HG03354 (cell line): Measurements from ENCODE around the gene PHACTR3.
"Not testable (repeated sequence)": the region's sequence is repeated elsewhere in the genome, so short reads cannot be mapped to it uniquely, and the experiment has no call there.

Experiments used
- ATAC-seq: cut with Tn5 transposase; IDR thresholded peaks from one replicate; pipeline ENCODE4 v1.9.1; 2021; ENCODE audit warnings: mild to moderate bottlenecking; ENCODE audit not compliant: unreplicated experiment, poor library complexity, severe bottlenecking

Gene PHACTR3

GRCh38 chr20:59603781-59604541 is at the start of gene PHACTR3:
Gene PHACTR3, plus strand, starts transcription at chr20:59604540. Its CDS starts 475 bp downstream, at chr20:59605015.
- ATAC-seq: no peak

DNA sequence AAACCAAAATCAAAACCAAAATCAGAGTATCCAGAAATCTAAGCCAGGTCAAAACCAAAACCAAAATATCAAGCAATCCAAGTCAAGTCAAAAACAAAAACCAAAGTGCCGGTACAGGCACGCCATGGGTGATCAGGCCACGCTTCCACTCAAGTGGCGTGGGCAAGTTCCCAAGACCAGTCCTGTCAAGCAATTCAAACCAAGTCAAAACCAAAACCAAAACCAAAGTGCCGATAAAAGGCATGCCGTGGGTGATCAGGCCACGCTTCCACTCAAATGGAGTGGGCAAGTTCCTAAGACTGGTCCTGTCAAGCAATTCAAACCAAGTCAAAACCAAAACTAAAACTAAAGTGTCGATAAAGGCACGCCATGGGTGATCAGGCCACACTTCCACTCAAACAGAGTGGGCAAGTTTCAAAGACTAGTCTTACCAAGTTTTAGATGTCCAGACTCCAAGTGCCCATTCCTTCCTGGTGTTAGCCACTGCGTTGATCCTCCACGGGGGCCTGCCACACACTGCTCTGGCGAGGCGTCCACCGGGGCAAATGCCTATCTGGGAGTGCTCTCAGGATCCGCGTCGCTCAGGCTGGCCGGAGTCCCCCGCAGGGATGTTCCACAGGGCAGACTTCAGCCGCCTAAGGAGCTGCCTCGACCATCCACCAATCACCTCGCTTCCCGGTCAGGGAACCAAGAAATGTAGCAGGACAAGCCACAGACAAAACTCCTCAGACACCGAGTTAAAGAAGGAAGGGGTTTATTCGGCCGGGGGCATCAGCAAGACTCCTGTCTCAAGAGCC is 46.4 kb upstream of the PHACTR3 start:
- ATAC-seq: not testable (repeated sequence)

DNA sequence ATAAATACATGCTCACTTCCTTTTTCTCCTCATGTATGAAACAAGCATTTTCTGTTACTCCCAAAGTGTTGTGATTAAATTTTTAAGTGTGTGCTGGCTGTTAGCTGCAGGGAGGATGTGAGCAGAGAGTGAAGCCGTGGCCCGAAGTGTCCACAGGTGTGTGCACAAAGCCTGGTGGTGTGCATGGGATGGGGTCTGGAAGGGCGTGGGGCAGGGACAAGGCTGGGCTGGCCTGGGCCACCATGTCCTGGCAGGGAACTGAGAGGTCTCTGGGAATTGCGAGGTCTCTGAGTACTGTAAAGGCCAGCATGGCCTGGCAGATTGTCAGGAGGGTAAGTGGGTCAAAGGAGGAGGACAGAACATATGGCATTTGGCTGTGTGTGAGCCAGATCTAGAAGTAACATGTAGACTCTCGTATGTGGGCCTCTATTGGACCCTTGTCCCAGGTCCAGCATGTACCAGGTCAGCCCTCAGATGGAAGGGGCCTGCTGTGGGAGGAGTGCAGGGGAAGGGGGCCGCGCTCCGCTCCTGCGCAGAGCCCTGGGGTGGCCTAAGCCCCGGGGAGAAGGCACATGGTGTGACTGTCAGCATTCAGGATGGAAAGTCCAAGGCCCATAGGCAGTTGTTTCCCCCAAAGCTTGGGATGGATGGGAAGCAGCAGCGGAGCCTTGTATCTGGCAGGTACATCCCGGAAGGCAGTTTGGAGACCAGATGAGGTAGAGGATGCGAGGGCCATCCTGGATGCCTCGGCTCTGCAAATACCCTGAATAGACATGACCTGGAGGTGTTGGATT is 45.1 kb upstream of the PHACTR3 start:
- no peak for ATAC-seq

DNA sequence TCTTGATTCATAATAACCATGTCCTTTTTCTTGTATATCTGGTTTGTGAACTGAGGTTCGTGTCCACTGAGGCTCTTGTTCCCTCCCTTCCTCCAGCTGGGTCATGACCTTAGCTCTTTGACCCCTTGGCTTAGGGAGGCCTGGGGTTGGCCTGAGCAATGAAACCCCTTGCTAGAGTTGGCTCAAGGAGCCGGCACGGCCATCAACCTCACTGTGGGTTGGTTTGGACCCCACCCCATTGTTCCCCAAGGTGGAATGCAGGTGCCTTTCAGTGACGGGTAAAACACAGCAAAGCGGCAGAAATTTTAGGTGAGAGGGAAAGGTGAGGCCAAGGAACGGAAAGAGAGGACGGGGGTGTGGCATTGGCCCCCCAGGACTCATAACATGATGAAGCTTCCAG is 44.5 kb upstream of the PHACTR3 start:
- no peak for ATAC-seq

GRCh38 chr20:59560588-59561227 is 43.6 kb upstream of the PHACTR3 start:
- no peak for ATAC-seq

DNA sequence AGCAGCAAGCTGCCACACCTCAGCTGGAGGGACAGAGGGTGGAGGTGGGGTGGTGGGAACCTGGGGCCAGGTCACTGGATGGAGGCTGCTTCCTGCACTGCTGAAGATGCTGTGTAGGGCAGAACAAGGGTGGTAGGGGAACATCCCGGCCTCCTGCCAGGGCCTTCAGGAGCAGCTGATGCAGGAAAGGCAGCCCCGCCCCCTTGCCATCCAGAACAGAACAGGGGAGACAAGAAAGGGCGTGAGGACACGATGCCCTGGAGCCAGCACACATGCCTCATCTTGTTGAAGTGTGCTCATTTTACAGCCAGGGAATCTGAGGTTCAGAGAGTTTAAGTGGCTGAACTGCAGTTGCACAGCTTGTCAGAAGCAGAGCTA is 43.1 kb upstream of the PHACTR3 start:
- no peak for ATAC-seq

- no peak for ATAC-seq
Measured at GRCh38 chr20:59561614-59562277, 42.6 kb upstream of the PHACTR3 start.

- ATAC-seq: no peak
Measured at GRCh38 chr20:59564171-59564570, 40.2 kb upstream of the PHACTR3 start.

GRCh38 chr20:59564943-59565342 is 39.4 kb upstream of the PHACTR3 start:
- ATAC-seq: no peak

DNA sequence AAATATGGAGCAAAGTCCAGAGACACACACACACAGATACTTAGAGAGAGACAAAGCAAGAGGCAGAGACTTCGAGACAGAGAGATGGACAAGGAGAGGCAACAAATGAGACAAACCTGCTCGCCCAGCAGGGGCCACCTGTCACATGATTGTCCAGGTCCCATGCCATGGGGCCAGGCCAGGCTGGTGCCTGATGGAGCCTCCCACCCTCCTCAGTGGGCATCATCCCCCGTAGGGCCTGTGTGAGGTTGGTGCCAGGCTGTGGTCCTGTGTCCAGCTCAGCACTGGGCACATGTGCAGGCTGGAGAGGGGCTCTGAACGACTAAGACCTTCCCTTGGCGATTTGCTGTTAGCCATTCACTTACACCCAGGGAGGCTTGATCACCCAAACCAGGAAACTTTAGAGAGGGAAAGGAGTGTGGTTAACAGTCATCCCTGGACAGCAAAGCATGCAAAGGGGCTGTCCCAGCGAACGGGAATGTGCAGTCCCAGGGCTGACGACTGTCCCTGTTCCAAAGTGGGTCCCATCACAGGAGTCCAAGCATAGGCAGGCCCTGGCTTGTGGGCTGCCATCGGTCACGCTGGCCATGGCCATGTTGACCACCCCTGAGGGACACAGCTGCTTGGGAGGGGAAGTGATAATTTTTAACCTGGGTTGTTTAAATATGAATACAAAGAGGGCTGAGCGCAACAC is 38.4 kb upstream of the PHACTR3 start:
- ATAC-seq: no peak

GRCh38 chr20:59566631-59567524 is 37.5 kb upstream of the PHACTR3 start:
- no peak for ATAC-seq

DNA sequence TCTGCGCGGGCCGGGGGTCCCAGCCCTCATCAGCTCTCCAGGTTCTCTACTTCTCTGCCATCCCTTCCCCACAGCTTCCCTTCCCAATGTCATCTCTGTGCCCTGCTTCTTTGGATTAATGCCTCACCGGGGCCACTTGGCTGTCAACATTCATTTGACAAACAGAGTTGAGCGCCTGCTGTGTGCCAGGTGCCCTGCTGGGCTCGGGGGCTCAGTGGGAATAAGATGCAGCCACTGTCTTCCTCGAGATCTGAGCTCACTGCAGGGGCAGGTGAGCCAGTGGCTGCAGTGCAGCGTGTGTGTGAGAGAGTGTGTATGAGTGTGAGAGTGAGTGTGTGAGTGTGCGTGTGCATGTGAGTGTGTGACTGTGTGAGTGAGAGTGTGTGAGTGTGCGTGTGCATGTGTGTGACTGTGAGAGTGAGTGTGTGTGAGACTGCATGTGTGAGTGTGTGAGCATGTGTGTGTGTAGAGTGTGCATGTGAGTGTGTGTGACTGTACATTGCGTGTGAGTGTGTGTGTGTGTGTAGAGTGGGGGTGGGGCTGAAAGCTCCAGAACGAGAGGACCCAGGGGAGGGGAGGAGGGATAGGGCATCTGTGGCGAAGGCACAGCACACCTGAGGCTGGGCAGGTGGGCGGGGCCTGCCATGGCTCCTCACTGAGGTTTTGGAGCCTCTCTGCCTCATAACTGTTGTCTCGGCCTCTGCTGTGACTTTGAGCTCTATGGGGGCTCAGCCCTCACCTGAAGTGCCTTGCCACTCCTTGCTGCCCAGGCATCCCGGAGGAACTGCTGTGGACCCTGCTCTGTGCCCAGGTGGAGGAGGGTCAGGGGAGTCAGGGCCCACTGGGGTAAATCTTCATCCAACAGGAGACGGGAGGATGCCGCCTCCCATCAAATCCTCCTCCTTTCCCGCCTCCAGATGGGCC is 36.5 kb upstream of the PHACTR3 start:
- ATAC-seq: no peak

DNA sequence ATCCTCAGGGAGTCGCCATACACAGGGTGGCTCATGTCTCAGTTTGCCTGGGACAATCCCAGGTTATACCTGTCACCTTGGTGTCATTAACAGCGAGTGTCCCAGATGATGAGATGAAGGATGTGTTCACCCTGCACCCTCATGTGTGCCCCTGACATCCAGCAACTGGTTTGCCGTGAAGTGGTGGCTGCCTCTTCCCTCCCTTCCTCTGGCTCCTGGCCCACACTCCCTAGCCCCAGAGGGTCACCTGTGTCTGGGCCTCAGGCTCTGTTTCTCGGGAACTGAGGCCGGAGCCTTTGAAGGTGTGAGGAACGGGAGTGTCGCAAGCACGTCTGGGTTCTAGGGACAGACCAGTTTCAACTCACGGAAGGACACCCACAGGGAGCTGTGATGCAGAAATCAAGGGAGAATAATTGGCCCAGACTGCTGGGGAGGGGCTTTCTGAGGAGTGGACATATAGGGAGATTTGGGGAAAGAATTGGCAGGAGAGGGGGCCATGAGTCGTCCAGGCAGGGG is 35.8 kb upstream of the PHACTR3 start:
- ATAC-seq: no peak

GRCh38 chr20:59569305-59569704 is 35.0 kb upstream of the PHACTR3 start:
- no peak for ATAC-seq

- ATAC-seq: no peak
Measured at GRCh38 chr20:59571151-59571550, 33.2 kb upstream of the PHACTR3 start.

DNA sequence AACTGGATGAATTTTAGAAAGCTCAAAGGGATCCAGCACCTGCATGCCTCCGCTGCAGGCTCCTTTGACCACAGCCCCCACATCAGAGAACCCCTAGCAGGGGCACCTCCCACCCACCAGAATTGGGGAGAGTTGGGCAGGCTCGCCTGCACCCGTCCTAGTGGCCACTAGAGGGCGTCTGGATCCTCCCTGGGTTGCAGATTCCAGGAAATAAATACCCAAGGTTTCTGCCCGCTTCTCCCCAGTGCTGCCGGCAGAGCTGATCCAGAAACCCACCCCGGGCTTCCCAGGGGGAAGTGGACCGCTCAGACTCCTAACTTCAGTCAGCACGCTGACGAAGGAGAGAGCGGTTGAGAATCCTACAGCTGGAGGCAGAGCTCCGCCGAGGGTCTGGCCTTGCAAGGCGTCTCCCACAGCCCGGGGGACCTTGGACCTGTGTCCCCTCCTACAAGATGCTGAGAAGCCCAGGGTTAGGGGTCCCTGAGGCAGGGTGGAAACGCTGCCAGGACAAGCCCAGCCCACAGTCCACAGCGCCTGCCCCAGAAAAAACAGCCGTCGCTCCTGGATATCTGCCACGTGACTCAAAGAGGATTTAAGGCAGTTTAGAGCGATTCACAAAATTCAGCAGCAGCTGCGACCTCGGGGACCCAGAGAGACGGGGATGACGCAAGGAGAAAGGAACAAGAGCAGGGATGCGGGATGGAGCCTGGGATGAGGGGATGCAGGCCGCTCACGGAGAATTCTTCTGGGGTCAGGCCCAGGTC is 32.6 kb upstream of the PHACTR3 start:
- ATAC-seq: peak; percentile 68
